ENCODE data around the gene CEMIP. TPM values are rescaled to one million over a fixed set of nuclear protein-coding genes. Genes with fewer than 3 reads are reported as not detected.

Gene CEMIP
- polyA plus RNA-seq, 1 of the 3 experiments (the other 2 are of a cell fraction): 27.8 TPM

DNA sequence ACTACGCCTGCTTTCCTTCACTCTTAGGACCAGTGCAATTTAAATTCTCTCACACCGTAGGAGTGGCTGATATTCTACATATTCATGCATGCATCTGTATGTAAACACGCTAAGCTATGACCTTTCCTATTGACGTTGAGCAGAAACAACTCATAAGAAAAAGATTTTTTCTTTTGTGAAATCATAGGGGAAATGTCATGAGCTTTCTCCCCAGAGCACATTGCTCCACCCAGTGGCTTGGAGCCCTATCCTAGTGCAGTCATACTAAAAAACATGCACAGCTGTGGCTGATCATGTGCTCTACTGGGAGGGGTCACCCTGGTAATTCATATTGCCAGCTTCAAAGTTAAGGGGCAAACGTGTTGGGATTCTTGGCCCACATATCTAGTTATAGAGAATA lies 212.3 kb downstream of the CEMIP start (continued):
- no peak for TF ChIP-seq MXI1 (IDR thresholded peaks at IDR 0.05; ENCODE audit: low read depth, low read length)

GRCh38 chr15:80992006-80992405 lies 212.8 kb downstream of the CEMIP start:
- no peaks in the 10 kb centered on the region for H3K27me3 ChIP-seq (ENCODE audit: insufficient read depth)
- 73% methylated on average over 4 of the region's 4 CpGs for WGBS (ENCODE audit: low lambda C conversion rate)
- H3F3A ChIP-seq (replicated peaks; ENCODE audit: insufficient read depth): no peaks in the 10 kb centered on the region
- no peaks in the 10 kb centered on the region for H3K36me3 ChIP-seq (replicated peaks in 1 of 2; ENCODE audit: control insufficient read depth in 1 of 2, insufficient read depth in 2 of 2, low read length in 1 of 2)
- no peak overlapping the region for H2AFZ ChIP-seq (ENCODE audit: low read depth)
- H3K9me2 ChIP-seq: no peaks in the 10 kb centered on the region
- H3K9me3 ChIP-seq: no peaks in the 10 kb centered on the region
- H3K4me1 ChIP-seq (ENCODE audit: control insufficient read depth in 1 of 2, insufficient read depth in 2 of 2, low read depth in 1 of 2, low read length in 1 of 2): peaks cover 0 to 8% of the 10 kb centered on the region in 2 experiments; a peak in 2 of 4 replicates
- no peak overlapping the region for H3K27ac ChIP-seq (ENCODE audit: low read depth in 2 of 2, low read length in 1 of 2)
- no peak overlapping the region for H3K4me2 ChIP-seq
- H3K79me2 ChIP-seq (ENCODE audit: insufficient read depth): peaks cover 25% of the 10 kb centered on the region
- no peak for DNase-seq
- H3K4me3 ChIP-seq (ENCODE audit: low read depth in 2 of 2, low read length in 1 of 2): no peak overlapping the region
- no peak overlapping the region for H3K9ac ChIP-seq
- POLR2A ChIA-PET: no interaction called here
- TF ChIP-seq RXRA (IDR thresholded peaks at IDR 0.05; ENCODE audit: borderline replicate concordance, low read depth) (no peak), FOSL2 (IDR thresholded peaks at IDR 0.05; ENCODE audit: borderline replicate concordance, low read depth) (no peak), FOXJ3 (CRISPR knock-in tag; IDR thresholded peaks at IDR 0.05) (no peak), MXI1 (IDR thresholded peaks at IDR 0.05; ENCODE audit: low read depth, low read length) (no peak), TAF1 (IDR thresholded peaks at IDR 0.05; ENCODE audit: borderline replicate concordance, low read depth, low read length) (no peak)
- CTCF ChIA-PET: interaction anchor here (0.6 to 1.7 kb wide), 5 partner anchors 10 to 560 kb away, joined by 3 to 5 read pairs (median 3); no protein-coding TSS in a partner anchor
- H4K20me1 ChIP-seq (ENCODE audit: insufficient read depth): no peaks in the 10 kb centered on the region

- CTCF ChIA-PET: interaction anchor here (1.1 to 1.7 kb wide), 2 partner anchors 9 to 163 kb away, joined by 3 to 5 read pairs; no protein-coding TSS in a partner anchor
- peaks cover 0 to 8% of the 10 kb centered on the region in 2 experiments; a peak in 2 of 4 replicates for H3K4me1 ChIP-seq (ENCODE audit: control insufficient read depth in 1 of 2, insufficient read depth in 2 of 2, low read depth in 1 of 2, low read length in 1 of 2)
- H3K36me3 ChIP-seq (replicated peaks in 1 of 2; ENCODE audit: control insufficient read depth in 1 of 2, insufficient read depth in 2 of 2, low read length in 1 of 2): no peaks in the 10 kb centered on the region
- H3K27ac ChIP-seq (ENCODE audit: low read depth in 2 of 2, low read length in 1 of 2): no peak overlapping the region
- no peak overlapping the region for H3K4me2 ChIP-seq
- TF ChIP-seq EZH2phosphoT487 (IDR thresholded peaks at IDR 0.05; ENCODE audit: borderline replicate concordance, low read depth): no peak
- H3K4me3 ChIP-seq (ENCODE audit: low read depth in 2 of 2, low read length in 1 of 2): no peak overlapping the region
- H3K9me3 ChIP-seq: no peaks in the 10 kb centered on the region
- H3F3A ChIP-seq (replicated peaks; ENCODE audit: insufficient read depth): peaks cover 2% of the 10 kb centered on the region
- no peaks in the 10 kb centered on the region for H4K20me1 ChIP-seq (ENCODE audit: insufficient read depth)
- H2AFZ ChIP-seq (ENCODE audit: low read depth): no peak overlapping the region
- DNase-seq: no peak
- peaks cover 21% of the 10 kb centered on the region for H3K79me2 ChIP-seq (ENCODE audit: insufficient read depth)
- no peaks in the 10 kb centered on the region for H3K27me3 ChIP-seq (ENCODE audit: insufficient read depth)
- POLR2A ChIA-PET: no interaction called here
- H3K9ac ChIP-seq: no peak overlapping the region
- 100% methylated on average over 1 of the region's 1 CpG for WGBS (ENCODE audit: low lambda C conversion rate)
- H3K9me2 ChIP-seq: no peaks in the 10 kb centered on the region
Observed at GRCh38 chr15:80992441-80992840, 213.3 kb downstream of the CEMIP start.

GRCh38 chr15:80996247-80996646 lies 217.1 kb downstream of the CEMIP start:
- peaks cover 11% of the 10 kb centered on the region for H3F3A ChIP-seq (replicated peaks; ENCODE audit: insufficient read depth)
- ChIA-PET CTCF (no interaction called here), POLR2A (no interaction called here)
- DNase-seq: no peak
- no peak overlapping the region for H3K4me2 ChIP-seq
- no peaks in the 10 kb centered on the region for H4K20me1 ChIP-seq (ENCODE audit: insufficient read depth)
- no peak overlapping the region for H3K27ac ChIP-seq (ENCODE audit: low read depth in 2 of 2, low read length in 1 of 2)
- peaks cover 0 to 4% of the 10 kb centered on the region in 2 experiments; a peak in 2 of 4 replicates for H3K4me1 ChIP-seq (ENCODE audit: control insufficient read depth in 1 of 2, insufficient read depth in 2 of 2, low read depth in 1 of 2, low read length in 1 of 2)
- TF ChIP-seq SIN3A (IDR thresholded peaks at IDR 0.05; ENCODE audit: borderline replicate concordance, low read depth, low read length): no peak
- TF ChIP-seq REST (IDR thresholded peaks at IDR 0.05; ENCODE audit: low read depth, low read length): no peak
- TF ChIP-seq, protein P1, sequence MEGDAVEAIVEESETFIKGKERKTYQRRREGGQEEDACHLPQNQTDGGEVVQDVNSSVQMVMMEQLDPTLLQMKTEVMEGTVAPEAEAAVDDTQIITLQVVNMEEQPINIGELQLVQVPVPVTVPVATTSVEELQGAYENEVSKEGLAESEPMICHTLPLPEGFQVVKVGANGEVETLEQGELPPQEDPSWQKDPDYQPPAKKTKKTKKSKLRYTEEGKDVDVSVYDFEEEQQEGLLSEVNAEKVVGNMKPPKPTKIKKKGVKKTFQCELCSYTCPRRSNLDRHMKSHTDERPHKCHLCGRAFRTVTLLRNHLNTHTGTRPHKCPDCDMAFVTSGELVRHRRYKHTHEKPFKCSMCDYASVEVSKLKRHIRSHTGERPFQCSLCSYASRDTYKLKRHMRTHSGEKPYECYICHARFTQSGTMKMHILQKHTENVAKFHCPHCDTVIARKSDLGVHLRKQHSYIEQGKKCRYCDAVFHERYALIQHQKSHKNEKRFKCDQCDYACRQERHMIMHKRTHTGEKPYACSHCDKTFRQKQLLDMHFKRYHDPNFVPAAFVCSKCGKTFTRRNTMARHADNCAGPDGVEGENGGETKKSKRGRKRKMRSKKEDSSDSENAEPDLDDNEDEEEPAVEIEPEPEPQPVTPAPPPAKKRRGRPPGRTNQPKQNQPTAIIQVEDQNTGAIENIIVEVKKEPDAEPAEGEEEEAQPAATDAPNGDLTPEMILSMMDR (IDR thresholded peaks at IDR 0.05): peak; percentile 54
- TF ChIP-seq RAD21 (IDR thresholded peaks at IDR 0.05; ENCODE audit: low read length): peak; percentile 31; the same call in 1 of the 2 replicates
- TF ChIP-seq EZH2phosphoT487 (IDR thresholded peaks at IDR 0.05; ENCODE audit: borderline replicate concordance, low read depth): no peak
- no peak overlapping the region for H3K9ac ChIP-seq
- H3K27me3 ChIP-seq (ENCODE audit: insufficient read depth): no peaks in the 10 kb centered on the region
- no peaks in the 10 kb centered on the region for H3K9me2 ChIP-seq
- no peak overlapping the region for H2AFZ ChIP-seq (ENCODE audit: low read depth)
- no peak overlapping the region for H3K4me3 ChIP-seq (ENCODE audit: low read depth in 2 of 2, low read length in 1 of 2)
- H3K9me3 ChIP-seq: no peaks in the 10 kb centered on the region
- WGBS (ENCODE audit: low lambda C conversion rate): 95% methylated on average over 1 of the region's 1 CpG
- H3K79me2 ChIP-seq (ENCODE audit: insufficient read depth): peaks cover 5% of the 10 kb centered on the region; the same call in 1 of the 2 replicates
- H3K36me3 ChIP-seq (replicated peaks in 1 of 2; ENCODE audit: control insufficient read depth in 1 of 2, insufficient read depth in 2 of 2, low read length in 1 of 2): no peaks in the 10 kb centered on the region
